PC-3 (cell line): ENCODE data around the gene KCNN1. TPM values are rescaled to one million over a fixed set of nuclear protein-coding genes. Genes with fewer than 3 reads are reported as not detected.

Experiments used
- ATAC-seq: fragments of 200-7000 bp; cut with Tn5 transposase; 2 replicates; pipeline ENCODE4 v1.9.1; 2020; ENCODE audit warnings: mild to moderate bottlenecking, moderate library complexity
- BruUV-seq: library from RNA; stranded (reverse); fragments of 400-500 nt; replicated peaks from 2 replicates; lab custom pipeline; 2021; lab: Mats Ljungman, UMichigan
- CTCF ChIA-PET: fragments of 300-600 bp; sonication (Branson Sonifier 250); formaldehyde crosslinking; loops from one replicate; lab custom pipeline; 2022; ENCODE audit warnings: antibody characterized with exemption; lab: Charles Lee
- POLR2A ChIA-PET: fragments of 300-600 bp; sonication (Branson Sonifier 250); formaldehyde crosslinking; loops from one replicate; lab custom pipeline; 2022; ENCODE audit warnings: antibody characterized with exemption; ENCODE audit not compliant: unreplicated experiment; lab: Charles Lee
- DNase-seq: peaks from one replicate; pipeline ENCODE4 v3.0.0-alpha.2; 2015
- H2AFZ ChIP-seq: fragments of 300-600 bp; sonication (generic); 2 replicates; pipeline ENCODE4 v1.6.0; 2016; ENCODE audit warnings: antibody characterized with exemption, low read length
- H3F3A ChIP-seq: fragments of 300-600 bp; sonication (generic); one replicate; pipeline ENCODE4 v1.6.0; 2017; ENCODE audit warnings: antibody characterized with exemption, low read length, control low read depth, mild to moderate bottlenecking; ENCODE audit not compliant: unreplicated experiment
- H3K27ac ChIP-seq: fragments of 300-600 bp; sonication (generic); 2 replicates; pipeline ENCODE4 v1.5.1; 2016; ENCODE audit warnings: mild to moderate bottlenecking, low read length
- H3K27me3 ChIP-seq: fragments of 300-600 bp; sonication (generic); 2 replicates; pipeline ENCODE4 v1.6.1; 2016; ENCODE audit warnings: low read length, mixed read lengths
- H3K36me3 ChIP-seq: fragments of 300-600 bp; sonication (generic); 2 replicates; pipeline ENCODE4 v1.6.1; 2016; ENCODE audit warnings: low read depth, mixed run types, low read length, mixed read lengths
- H3K4me1 ChIP-seq: fragments of 300-600 bp; sonication (generic); 2 replicates; pipeline ENCODE4 v1.5.1; 2016; ENCODE audit warnings: low read length; ENCODE audit not compliant: insufficient read depth
- H3K4me2 ChIP-seq: fragments of 300-600 bp; sonication (generic); 2 replicates; pipeline ENCODE4 v1.6.0; 2016; ENCODE audit warnings: low read length
- H3K4me3 ChIP-seq: fragments of 300-600 bp; sonication (generic); 2 replicates; pipeline ENCODE4 v1.5.1; 2016; ENCODE audit warnings: mild to moderate bottlenecking, low read length, mixed read lengths
- H3K79me2 ChIP-seq: fragments of 300-600 bp; sonication (generic); 2 replicates; pipeline ENCODE4 v1.6.1; 2017; ENCODE audit warnings: low read length, mixed read lengths
- H3K9ac ChIP-seq: fragments of 300-600 bp; sonication (generic); 2 replicates; pipeline ENCODE4 v1.6.0; 2016; ENCODE audit warnings: mild to moderate bottlenecking, low read length
- H3K9me2 ChIP-seq: fragments of 300-600 bp; sonication (generic); replicated peaks from 2 replicates; pipeline ENCODE4 v1.6.1; 2016; ENCODE audit warnings: mixed run types, low read length, mixed read lengths
- H3K9me3 ChIP-seq: fragments of 300-600 bp; sonication (generic); 2 replicates; pipeline ENCODE4 v1.6.1; 2016; ENCODE audit warnings: low read length, mixed read lengths
- H4K20me1 ChIP-seq: fragments of 300-600 bp; sonication (generic); 2 replicates; pipeline ENCODE4 v1.6.1; 2016; ENCODE audit warnings: low read length, mixed read lengths
- EZH2 ChIP-seq: fragments of 300-600 bp; sonication (generic); IDR thresholded peaks from one replicate; pipeline ENCODE4 v1.6.1; 2017; ENCODE audit warnings: antibody characterized with exemption, mild to moderate bottlenecking, low read length; ENCODE audit not compliant: unreplicated experiment
- EZH2phosphoT487 ChIP-seq: fragments of 300-600 bp; sonication (generic); IDR thresholded peaks from 2 replicates; pipeline ENCODE4 v1.6.1; 2018; ENCODE audit warnings: mild to moderate bottlenecking, antibody characterized with exemption, low read length, borderline replicate concordance
- intact Hi-C: fragments of 100-400 bp; cut with micrococcal nuclease; formaldehyde crosslinking; loops from 2 replicates; pipeline ENCODE4 v1.9.0; 2023
- total RNA-seq: library from RNA; depleted of rRNA; stranded (reverse); fragments of >200 nt; gene quantifications from 2 replicates; pipeline ENCODE4 v1.2.3, GENCODE V29; 2014
- TF ChIP-seq, protein P1 (sequence below): fragments of 300-600 bp; sonication (generic); conservative IDR thresholded peaks from 2 replicates; pipeline ENCODE4 v1.5.1; 2017; ENCODE audit warnings: antibody characterized with exemption, low read depth, mild to moderate bottlenecking, low read length

Gene KCNN1
- total RNA-seq, 1 experiment from 2014 or later, result not detected

DNA sequence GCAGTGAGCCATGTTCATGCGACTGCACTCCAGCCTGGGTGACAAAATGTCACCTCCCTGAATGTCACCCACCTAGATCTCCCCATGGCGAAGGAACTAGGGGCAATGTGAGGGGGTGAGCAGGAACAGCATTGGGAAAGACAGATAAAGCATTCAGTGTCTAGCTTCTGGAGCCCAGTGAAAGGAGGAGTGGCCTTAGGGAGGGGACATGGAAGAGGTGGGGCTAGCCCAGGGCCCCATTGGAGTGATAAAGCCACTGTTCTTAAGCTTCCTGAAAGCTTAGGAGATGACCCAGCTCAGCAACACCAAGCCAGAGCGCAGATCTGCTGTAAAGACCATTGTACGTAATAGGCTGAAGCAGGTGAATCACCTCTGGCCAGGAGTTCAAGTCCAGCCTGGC is 13.0 kb upstream of the KCNN1 start:
- H4K20me1 ChIP-seq, result no peaks in the 10 kb centered on the region
- H3K9me2 ChIP-seq, result no peaks in the 10 kb centered on the region
- no peak for DNase-seq
- no peak overlapping the region for H3K9ac ChIP-seq
- peaks cover 52% of the 10 kb centered on the region for H3K27me3 ChIP-seq
- no peaks in the 10 kb centered on the region for H3K9me3 ChIP-seq
- no peak overlapping the region for H3K27ac ChIP-seq
- BruUV-seq, result no TSS peak
- no peak for TF ChIP-seq EZH2phosphoT487
- TF ChIP-seq, protein P1, sequence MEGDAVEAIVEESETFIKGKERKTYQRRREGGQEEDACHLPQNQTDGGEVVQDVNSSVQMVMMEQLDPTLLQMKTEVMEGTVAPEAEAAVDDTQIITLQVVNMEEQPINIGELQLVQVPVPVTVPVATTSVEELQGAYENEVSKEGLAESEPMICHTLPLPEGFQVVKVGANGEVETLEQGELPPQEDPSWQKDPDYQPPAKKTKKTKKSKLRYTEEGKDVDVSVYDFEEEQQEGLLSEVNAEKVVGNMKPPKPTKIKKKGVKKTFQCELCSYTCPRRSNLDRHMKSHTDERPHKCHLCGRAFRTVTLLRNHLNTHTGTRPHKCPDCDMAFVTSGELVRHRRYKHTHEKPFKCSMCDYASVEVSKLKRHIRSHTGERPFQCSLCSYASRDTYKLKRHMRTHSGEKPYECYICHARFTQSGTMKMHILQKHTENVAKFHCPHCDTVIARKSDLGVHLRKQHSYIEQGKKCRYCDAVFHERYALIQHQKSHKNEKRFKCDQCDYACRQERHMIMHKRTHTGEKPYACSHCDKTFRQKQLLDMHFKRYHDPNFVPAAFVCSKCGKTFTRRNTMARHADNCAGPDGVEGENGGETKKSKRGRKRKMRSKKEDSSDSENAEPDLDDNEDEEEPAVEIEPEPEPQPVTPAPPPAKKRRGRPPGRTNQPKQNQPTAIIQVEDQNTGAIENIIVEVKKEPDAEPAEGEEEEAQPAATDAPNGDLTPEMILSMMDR, result no peak
- TF ChIP-seq EZH2, result no peak
- no peaks in the 10 kb centered on the region for H3F3A ChIP-seq
- H3K4me1 ChIP-seq, result peaks cover 20% of the 10 kb centered on the region
- ATAC-seq, result no peak
- no peak overlapping the region for H2AFZ ChIP-seq
- POLR2A ChIA-PET, result no interaction called here
- no peak overlapping the region for H3K4me2 ChIP-seq
- no peaks in the 10 kb centered on the region for H3K36me3 ChIP-seq
- CTCF ChIA-PET, result no interaction called here
- intact Hi-C loops, result no loop called here
- H3K79me2 ChIP-seq, result no peaks in the 10 kb centered on the region
- H3K4me3 ChIP-seq, result no peak overlapping the region

DNA sequence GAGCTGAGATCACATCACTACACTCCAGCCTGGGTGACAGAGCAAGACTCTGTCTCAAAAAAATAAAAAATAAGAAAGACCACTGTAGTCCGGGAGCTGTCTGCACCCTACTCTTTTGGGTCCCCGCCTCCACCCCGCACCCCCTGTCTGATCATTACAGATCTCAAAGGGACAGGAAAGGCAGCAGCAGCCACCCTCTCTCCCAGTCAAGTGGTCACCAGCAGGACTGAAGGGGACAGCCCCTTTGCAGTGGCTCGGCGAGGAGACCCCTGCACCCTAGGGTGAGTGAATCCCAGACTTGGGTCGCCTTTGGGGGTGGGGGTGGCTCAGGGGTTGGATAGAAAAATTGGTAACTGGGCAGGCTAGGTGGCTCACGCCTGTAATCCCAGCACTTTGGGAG is 12.5 kb upstream of the KCNN1 start:
- ChIA-PET CTCF (no interaction called here), POLR2A (interaction anchor here (0.6 kb wide), 1 partner anchor 96 kb away, joined by 5 read pairs; no protein-coding TSS in a partner anchor)

More for the DNA sequence above, 12.5 kb upstream of the KCNN1 start:
- no peak for DNase-seq
- Histone ChIP-seq H3K4me1 (peaks cover 20% of the 10 kb centered on the region), H3K4me2 (no peak overlapping the region), H3K9me2 (no peaks in the 10 kb centered on the region), H3F3A (no peaks in the 10 kb centered on the region), H3K9me3 (no peaks in the 10 kb centered on the region), H3K36me3 (no peaks in the 10 kb centered on the region), H2AFZ (no peak overlapping the region), H3K27me3 (peaks cover 48% of the 10 kb centered on the region), H3K27ac (no peak overlapping the region), H3K4me3 (no peak overlapping the region), H3K79me2 (no peaks in the 10 kb centered on the region), H3K9ac (no peak overlapping the region), H4K20me1 (no peaks in the 10 kb centered on the region)
- ATAC-seq, result no peak
- no peak for TF ChIP-seq EZH2phosphoT487
- TF ChIP-seq, protein P1, result no peak
- no peak for TF ChIP-seq EZH2
- no TSS peak for BruUV-seq
- intact Hi-C loops, result no loop called here
